ENCODE results near the gene AFF2.

AFF2 gene

DNA sequence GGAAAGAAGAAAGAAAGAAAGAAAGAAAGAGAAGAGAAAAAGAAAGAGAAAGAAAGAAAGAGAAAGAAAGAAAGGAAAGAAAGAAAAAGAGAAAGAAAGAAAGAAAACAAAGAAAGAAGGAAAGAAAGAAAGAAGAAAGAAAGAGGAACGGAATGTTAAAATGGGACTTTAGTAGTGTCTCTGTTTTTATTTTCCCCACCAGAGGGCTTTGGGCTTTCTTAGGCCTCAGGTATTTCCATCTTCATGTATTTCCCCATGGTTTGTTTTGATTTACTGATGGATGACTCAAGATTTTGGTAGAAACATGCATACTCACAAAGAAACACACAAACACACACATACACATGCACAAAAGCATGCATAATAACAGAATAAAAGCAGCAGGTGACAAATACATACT, 181.2 kb downstream of the AFF2 start:
- no peaks in the 10 kb centered on the region for H3K36me3 ChIP-seq
- H3K9me3 ChIP-seq = no peaks in the 10 kb centered on the region
- no peak for TF ChIP-seq CTCF (IDR thresholded peaks at IDR 0.05)
- no peaks in the 10 kb centered on the region for H3K4me1 ChIP-seq (ENCODE audit: control insufficient read depth in 1 of 2, insufficient read depth in 1 of 2, low read depth in 1 of 2, low read length in 1 of 2)
- no peaks in the 10 kb centered on the region for H3K27me3 ChIP-seq
- H3K4me3 ChIP-seq (ENCODE audit: low read depth in 1 of 2, low read length in 1 of 2) = no peak overlapping the region
- no peak overlapping the region for H3K27ac ChIP-seq

DNA sequence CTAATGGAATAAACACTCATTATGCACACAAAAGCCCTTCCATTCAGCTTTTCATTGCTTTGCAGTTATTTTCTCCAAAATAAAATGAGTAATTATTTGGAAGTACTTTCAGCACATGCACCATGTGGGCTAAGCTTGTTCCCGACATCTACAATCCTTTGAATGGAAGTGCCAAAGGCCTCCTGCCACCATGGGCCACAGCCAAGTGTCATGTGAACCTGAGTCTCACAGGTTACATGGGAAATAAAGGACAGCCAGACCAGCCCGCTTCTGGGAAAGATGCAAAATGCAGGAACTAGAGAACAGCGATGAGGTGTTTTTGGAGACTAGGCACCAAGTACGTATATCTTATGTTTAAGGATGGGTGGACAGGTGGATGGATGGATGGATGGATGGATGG, 181.8 kb downstream of the AFF2 start:
- Histone ChIP-seq H3K4me1 (ENCODE audit: control insufficient read depth in 1 of 2, insufficient read depth in 1 of 2, low read depth in 1 of 2, low read length in 1 of 2) (no peaks in the 10 kb centered on the region), H3K36me3 (no peaks in the 10 kb centered on the region), H3K9me3 (no peaks in the 10 kb centered on the region), H3K27ac (no peak overlapping the region), H3K4me3 (ENCODE audit: low read depth in 1 of 2, low read length in 1 of 2) (no peak overlapping the region), H3K27me3 (no peaks in the 10 kb centered on the region)
- no peak for TF ChIP-seq CTCF (IDR thresholded peaks at IDR 0.05)

- H3K9me3 ChIP-seq = no peaks in the 10 kb centered on the region
- H3K4me3 ChIP-seq (ENCODE audit: low read depth in 1 of 2, low read length in 1 of 2) = no peak overlapping the region
- no peak overlapping the region for H3K27ac ChIP-seq
- no peak for TF ChIP-seq CTCF (IDR thresholded peaks at IDR 0.05)
- no peaks in the 10 kb centered on the region for H3K27me3 ChIP-seq
- H3K4me1 ChIP-seq (ENCODE audit: control insufficient read depth in 1 of 2, insufficient read depth in 1 of 2, low read depth in 1 of 2, low read length in 1 of 2) = no peaks in the 10 kb centered on the region
- H3K36me3 ChIP-seq = no peaks in the 10 kb centered on the region
Measured at GRCh38 chrX:148691456-148691855, 191.0 kb downstream of the AFF2 start.

- peaks cover 11 to 12% of the 10 kb centered on the region in 2 experiments for H3K4me1 ChIP-seq (ENCODE audit: control insufficient read depth in 1 of 2, insufficient read depth in 1 of 2, low read depth in 1 of 2, low read length in 1 of 2)
- H3K4me3 ChIP-seq (ENCODE audit: low read depth in 1 of 2, low read length in 1 of 2) = no peak overlapping the region
- H3K36me3 ChIP-seq = no peaks in the 10 kb centered on the region
- no peaks in the 10 kb centered on the region for H3K27me3 ChIP-seq
- no peak for TF ChIP-seq CTCF (IDR thresholded peaks at IDR 0.05)
- no peak overlapping the region for H3K27ac ChIP-seq
- no peaks in the 10 kb centered on the region for H3K9me3 ChIP-seq
Measured at GRCh38 chrX:148695255-148695654, 194.8 kb downstream of the AFF2 start.

GRCh38 chrX:148698221-148698620, 197.8 kb downstream of the AFF2 start:
- Histone ChIP-seq H3K4me1 (ENCODE audit: control insufficient read depth in 1 of 2, insufficient read depth in 1 of 2, low read depth in 1 of 2, low read length in 1 of 2) (peaks cover 14% of the 10 kb centered on the region in 2 experiments), H3K27ac (no peak overlapping the region), H3K9me3 (no peaks in the 10 kb centered on the region), H3K4me3 (ENCODE audit: low read depth in 1 of 2, low read length in 1 of 2) (no peak overlapping the region), H3K27me3 (no peaks in the 10 kb centered on the region), H3K36me3 (no peaks in the 10 kb centered on the region)
- no peak for TF ChIP-seq CTCF (IDR thresholded peaks at IDR 0.05)

GRCh38 chrX:148700021-148700420, 199.6 kb downstream of the AFF2 start:
- H3K27me3 ChIP-seq = no peaks in the 10 kb centered on the region
- H3K9me3 ChIP-seq = no peaks in the 10 kb centered on the region
- H3K4me3 ChIP-seq (ENCODE audit: low read depth in 1 of 2, low read length in 1 of 2) = no peak overlapping the region
- no peaks in the 10 kb centered on the region for H3K36me3 ChIP-seq
- no peak for TF ChIP-seq CTCF (IDR thresholded peaks at IDR 0.05)
- H3K27ac ChIP-seq = peak overlapping the region; percentile 61
- peaks cover 14% of the 10 kb centered on the region in 2 experiments for H3K4me1 ChIP-seq (ENCODE audit: control insufficient read depth in 1 of 2, insufficient read depth in 1 of 2, low read depth in 1 of 2, low read length in 1 of 2)
